ENCODE results near the gene NAV2.

GRCh38 chr11:19713196-19714021 lies 772 bp downstream of the NAV2 start:
- TF ChIP-seq CTCF (IDR thresholded peaks at IDR 0.05; ENCODE audit: low read depth, low read length) = no peak
- TF ChIP-seq POLR2A (IDR thresholded peaks at IDR 0.05; ENCODE audit: extremely low read depth, insufficient read length) = no peak
- TF ChIP-seq MYC (IDR thresholded peaks at IDR 0.05; ENCODE audit: low read depth, low read length) = no peak

All from NB4 (cell line).